C4-2B (cell line): ENCODE data around the gene CAPZA2.
"Not testable (repeated sequence)": the region's sequence is repeated elsewhere in the genome, so short reads cannot be mapped to it uniquely, and the experiment has no call there.

Experiments used
- ZFX ChIP-seq: fragments of 450-650 bp; IDR thresholded peaks from 2 replicates; pipeline ENCODE4 v1.6.1; 2017
- TF ChIP-seq, protein P1 (sequence below): fragments of 450-650 bp; conservative IDR thresholded peaks from 2 replicates; pipeline ENCODE4 v1.5.1; 2017; ENCODE audit warnings: mild to moderate bottlenecking

DNA sequence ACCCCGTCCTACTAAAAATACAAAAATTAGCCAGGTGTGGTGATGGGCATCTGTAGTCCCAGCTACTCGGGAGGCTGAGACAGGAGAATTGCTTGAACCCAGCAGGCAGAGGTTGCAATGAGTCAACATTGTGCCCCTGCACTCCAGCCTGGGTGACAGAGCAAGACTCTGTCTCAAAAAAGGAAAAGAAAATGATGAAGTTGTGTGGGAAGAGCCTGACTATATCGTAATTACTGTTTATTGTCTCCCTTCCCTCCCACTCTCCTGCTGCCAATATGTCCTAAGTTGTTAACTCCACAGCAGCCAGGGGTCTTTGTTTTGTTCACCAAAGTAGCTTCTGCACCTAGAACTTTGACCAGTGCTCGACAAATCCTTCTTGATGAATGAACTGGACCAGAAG is 74.5 kb downstream of the CAPZA2 start:
- TF ChIP-seq, protein P1, sequence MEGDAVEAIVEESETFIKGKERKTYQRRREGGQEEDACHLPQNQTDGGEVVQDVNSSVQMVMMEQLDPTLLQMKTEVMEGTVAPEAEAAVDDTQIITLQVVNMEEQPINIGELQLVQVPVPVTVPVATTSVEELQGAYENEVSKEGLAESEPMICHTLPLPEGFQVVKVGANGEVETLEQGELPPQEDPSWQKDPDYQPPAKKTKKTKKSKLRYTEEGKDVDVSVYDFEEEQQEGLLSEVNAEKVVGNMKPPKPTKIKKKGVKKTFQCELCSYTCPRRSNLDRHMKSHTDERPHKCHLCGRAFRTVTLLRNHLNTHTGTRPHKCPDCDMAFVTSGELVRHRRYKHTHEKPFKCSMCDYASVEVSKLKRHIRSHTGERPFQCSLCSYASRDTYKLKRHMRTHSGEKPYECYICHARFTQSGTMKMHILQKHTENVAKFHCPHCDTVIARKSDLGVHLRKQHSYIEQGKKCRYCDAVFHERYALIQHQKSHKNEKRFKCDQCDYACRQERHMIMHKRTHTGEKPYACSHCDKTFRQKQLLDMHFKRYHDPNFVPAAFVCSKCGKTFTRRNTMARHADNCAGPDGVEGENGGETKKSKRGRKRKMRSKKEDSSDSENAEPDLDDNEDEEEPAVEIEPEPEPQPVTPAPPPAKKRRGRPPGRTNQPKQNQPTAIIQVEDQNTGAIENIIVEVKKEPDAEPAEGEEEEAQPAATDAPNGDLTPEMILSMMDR = not testable (repeated sequence)
- TF ChIP-seq ZFX = not testable (repeated sequence)
